Cardiac fibroblast (primary cell): ENCODE measurements around the gene THBS3.
"Not testable (repeated sequence)": the region's sequence is repeated elsewhere in the genome, so short reads cannot be mapped to it uniquely, and the experiment has no call there.

Source experiments
- DNase-seq, 2 donors: peaks; one replicate each; pipeline versions ENCODE4 v3.0.0 to v3.0.0-alpha.2; 2010; ENCODE audit warnings: low read depth in 2 of 2
- H3K4me3 ChIP-seq, 2 donors: replicated peaks in 1 of 2; 1 replicate in 1 of 2; 2 replicates in 1 of 2; pipeline ENCODE4 v1.5.1; 2011; ENCODE audit warnings: low read depth in 2 of 2, low read length in 2 of 2, mild to moderate bottlenecking in 2 of 2, moderate library complexity in 1 of 2
- CTCF ChIP-seq: IDR thresholded peaks from one replicate; pipeline ENCODE4 v1.5.1; 2011; ENCODE audit warnings: low read depth, mild to moderate bottlenecking, low read length, inconsistent platforms

Gene THBS3

GRCh38 chr1:155253208-155253607 lies 45.5 kb upstream of the THBS3 start:
- no peak for TF ChIP-seq CTCF
- no peak for DNase-seq
- peak overlapping the region in 1 of 2 donors; percentile 81 for H3K4me3 ChIP-seq

- H3K4me3 ChIP-seq: no peak overlapping the region
- no peak for DNase-seq
- no peak for TF ChIP-seq CTCF
Observed at GRCh38 chr1:155251566-155251965, 43.9 kb upstream of the THBS3 start.

- TF ChIP-seq CTCF: peak; percentile 98
- DNase-seq: peak; percentile 93 to 94
- peak overlapping the region in 1 of 2 donors; percentile 10 for H3K4me3 ChIP-seq
Observed at GRCh38 chr1:155250633-155251449, 43.1 kb upstream of the THBS3 start.

- H3K4me3 ChIP-seq: no peak overlapping the region
- DNase-seq: no peak
- no peak for TF ChIP-seq CTCF
Observed at GRCh38 chr1:155250246-155250632, 42.5 kb upstream of the THBS3 start.

- TF ChIP-seq CTCF: no peak
- no peak overlapping the region for H3K4me3 ChIP-seq
- DNase-seq: no peak
Observed at GRCh38 chr1:155247667-155248553, 40.2 kb upstream of the THBS3 start.

- DNase-seq, H3K4me3 ChIP-seq: not testable (repeated sequence)
Observed at GRCh38 chr1:155246796-155247195, 39.1 kb upstream of the THBS3 start.

- H3K4me3 ChIP-seq: peak overlapping the region; percentile 32 to 71
- TF ChIP-seq CTCF: no peak
- no peak for DNase-seq
Observed at GRCh38 chr1:155245163-155245524, 37.4 kb upstream of the THBS3 start.
